Measurements from ENCODE around the gene DHX35.
A peak's percentile ranks its signal among the peaks of the same experiment; 100 is the strongest.

Gene DHX35

GRCh38 chr20:39069976-39070375, 107.8 kb downstream of the DHX35 start:
- no peak for DNase-seq

- DNase-seq: no peak
These were observed 108.5 kb downstream of the DHX35 start for GRCh38 chr20:39070484-39071231.

GRCh38 chr20:39072132-39072531, 110.0 kb downstream of the DHX35 start:
- no peak for DNase-seq

GRCh38 chr20:39072653-39073052, 110.5 kb downstream of the DHX35 start:
- DNase-seq: no peak

GRCh38 chr20:39075731-39076130, 113.6 kb downstream of the DHX35 start:
- no peak for DNase-seq

GRCh38 chr20:39076958-39077357, 114.8 kb downstream of the DHX35 start:
- no peak for DNase-seq

GRCh38 chr20:39080326-39080725, 118.2 kb downstream of the DHX35 start:
- no peak for DNase-seq

- peak; percentile 12 to 68 for DNase-seq
These were observed 119.1 kb downstream of the DHX35 start for GRCh38 chr20:39081255-39081654.

GRCh38 chr20:39082622-39083398, 120.7 kb downstream of the DHX35 start:
- no peak for DNase-seq

- no peak for DNase-seq
These were observed 121.6 kb downstream of the DHX35 start for GRCh38 chr20:39083761-39084160.

GRCh38 chr20:39089029-39089428, 126.9 kb downstream of the DHX35 start:
- DNase-seq: no peak

Data from bone marrow (tissue), 2 donors.